Measurements from ENCODE around the gene BHLHA15.

Gene BHLHA15

GRCh38 chr7:98211221-98211675 lies at the start of gene BHLHA15:
Gene BHLHA15 (plus strand): TSS chr7:98211439. CDS start chr7:98212310, 871 bp downstream.
- in situ Hi-C loops (cut with MboI; ENCODE audit: low pct_unique_long_range_greater_than_20kb, low sequenced_read_pairs, unreplicated experiment) = no loop called here
- no peak for TF ChIP-seq CTCF (IDR thresholded peaks at IDR 0.05; ENCODE audit: extremely low read depth, insufficient read depth, missing control alignments)
- peak; percentile 82 for DNase-seq (ENCODE audit: low spot score)

GRCh38 chr7:98162758-98163157 lies 48.5 kb upstream of the BHLHA15 start:
- in situ Hi-C loops (cut with MboI; ENCODE audit: low pct_unique_long_range_greater_than_20kb, low sequenced_read_pairs, unreplicated experiment) = loop anchor here (10.0 kb wide), 1 partner anchor 138 kb away; no protein-coding TSS in a partner anchor
- TF ChIP-seq CTCF (IDR thresholded peaks at IDR 0.05; ENCODE audit: extremely low read depth, insufficient read depth, missing control alignments) = no peak
- no peak for DNase-seq (ENCODE audit: low spot score)

GRCh38 chr7:98163269-98163668 lies 48.0 kb upstream of the BHLHA15 start:
- in situ Hi-C loops (cut with MboI; ENCODE audit: low pct_unique_long_range_greater_than_20kb, low sequenced_read_pairs, unreplicated experiment) = loop anchor here (10.0 kb wide), 1 partner anchor 138 kb away; no protein-coding TSS in a partner anchor
- no peak for DNase-seq (ENCODE audit: low spot score)
- TF ChIP-seq CTCF (IDR thresholded peaks at IDR 0.05; ENCODE audit: extremely low read depth, insufficient read depth, missing control alignments) = no peak

GRCh38 chr7:98163704-98164494 lies 47.3 kb upstream of the BHLHA15 start:
- no peak for TF ChIP-seq CTCF (IDR thresholded peaks at IDR 0.05; ENCODE audit: extremely low read depth, insufficient read depth, missing control alignments)
- in situ Hi-C loops (cut with MboI; ENCODE audit: low pct_unique_long_range_greater_than_20kb, low sequenced_read_pairs, unreplicated experiment) = loop anchor here (10.0 kb wide), 1 partner anchor 139 kb away; no protein-coding TSS in a partner anchor
- no peak for DNase-seq (ENCODE audit: low spot score)

- DNase-seq (ENCODE audit: low spot score) = peak; percentile 68
- in situ Hi-C loops (cut with MboI; ENCODE audit: low pct_unique_long_range_greater_than_20kb, low sequenced_read_pairs, unreplicated experiment) = loop anchor here (10.0 kb wide), 1 partner anchor 141 kb away; no protein-coding TSS in a partner anchor
- TF ChIP-seq CTCF (IDR thresholded peaks at IDR 0.05; ENCODE audit: extremely low read depth, insufficient read depth, missing control alignments) = peak; percentile 66
These were observed 45.2 kb upstream of the BHLHA15 start for GRCh38 chr7:98165827-98166667.

- TF ChIP-seq CTCF (IDR thresholded peaks at IDR 0.05; ENCODE audit: extremely low read depth, insufficient read depth, missing control alignments) = no peak
- in situ Hi-C loops (cut with MboI; ENCODE audit: low pct_unique_long_range_greater_than_20kb, low sequenced_read_pairs, unreplicated experiment) = loop anchor here (10.0 kb wide), 1 partner anchor 142 kb away; no protein-coding TSS in a partner anchor
- no peak for DNase-seq (ENCODE audit: low spot score)
These were observed 44.6 kb upstream of the BHLHA15 start for GRCh38 chr7:98166668-98166970.
